Mucosa of stomach (tissue), 1 donor: ENCODE measurements around the gene SMARCB1.

ENCODE experiments used
- H3K27me3 ChIP-seq: one replicate; pipeline ENCODE4 v1.7.0; 2013; ENCODE audit warnings: mild to moderate bottlenecking, low read length; ENCODE audit not compliant: control insufficient read depth, insufficient read depth
- H3K36me3 ChIP-seq: one replicate; pipeline ENCODE4 v1.7.0; 2013; ENCODE audit warnings: low read length; ENCODE audit not compliant: control insufficient read depth, insufficient read depth
- H3K4me1 ChIP-seq: one replicate; pipeline ENCODE4 v1.7.0; 2013; ENCODE audit warnings: mild to moderate bottlenecking, low read length; ENCODE audit not compliant: control insufficient read depth, insufficient read depth
- H3K4me3 ChIP-seq: one replicate; pipeline ENCODE4 v1.7.0; 2013; ENCODE audit warnings: low read length
- H3K9ac ChIP-seq: one replicate; pipeline ENCODE4 v1.7.0; 2013; ENCODE audit warnings: mild to moderate bottlenecking, low read length, moderate library complexity
- H3K9me3 ChIP-seq: one replicate; pipeline ENCODE4 v1.7.0; 2013; ENCODE audit warnings: mild to moderate bottlenecking, low read length, moderate library complexity; ENCODE audit not compliant: control insufficient read depth
- donor health status: Pancreatic carcinoma.

Gene SMARCB1

DNA sequence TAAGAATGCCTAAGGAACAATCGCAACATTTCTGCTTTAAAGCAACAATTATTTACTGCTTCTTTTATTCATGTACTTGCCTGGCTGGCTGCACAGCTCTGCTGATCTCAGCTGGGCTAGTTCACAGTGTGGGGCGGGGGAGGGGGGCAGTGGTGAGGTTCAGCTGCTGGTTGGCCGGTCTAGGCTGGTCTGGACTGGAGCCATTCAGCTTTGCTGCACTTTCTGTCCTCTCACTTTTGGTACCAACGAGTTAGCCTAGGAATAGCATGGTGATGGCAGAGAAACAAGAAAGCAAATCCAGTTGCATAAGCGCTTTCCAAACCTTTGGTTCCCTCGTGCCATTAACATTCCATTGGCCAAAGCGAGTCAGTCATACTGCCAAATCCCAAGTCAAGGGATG is 91.5 kb downstream of the SMARCB1 start:
- H3K36me3 ChIP-seq = no peaks in the 10 kb centered on the region
- no peaks in the 10 kb centered on the region for H3K4me1 ChIP-seq
- H3K27me3 ChIP-seq = no peaks in the 10 kb centered on the region

GRCh38 chr22:23882370-23882769 is 95.6 kb downstream of the SMARCB1 start:
- Histone ChIP-seq H3K4me1 (no peaks in the 10 kb centered on the region), H3K9me3 (no peaks in the 10 kb centered on the region), H3K4me3 (no peak overlapping the region), H3K9ac (no peak overlapping the region), H3K36me3 (no peaks in the 10 kb centered on the region), H3K27me3 (no peaks in the 10 kb centered on the region)

More for the DNA sequence above, 91.5 kb downstream of the SMARCB1 start:
- Histone ChIP-seq H3K9ac (no peak overlapping the region), H3K4me3 (no peak overlapping the region), H3K9me3 (no peaks in the 10 kb centered on the region)

GRCh38 chr22:23883658-23884057 is 96.9 kb downstream of the SMARCB1 start:
- H3K36me3 ChIP-seq = no peaks in the 10 kb centered on the region
- H3K27me3 ChIP-seq = no peaks in the 10 kb centered on the region
- H3K4me3 ChIP-seq = no peak overlapping the region
- no peak overlapping the region for H3K9ac ChIP-seq
- no peaks in the 10 kb centered on the region for H3K4me1 ChIP-seq
- H3K9me3 ChIP-seq = no peaks in the 10 kb centered on the region

DNA sequence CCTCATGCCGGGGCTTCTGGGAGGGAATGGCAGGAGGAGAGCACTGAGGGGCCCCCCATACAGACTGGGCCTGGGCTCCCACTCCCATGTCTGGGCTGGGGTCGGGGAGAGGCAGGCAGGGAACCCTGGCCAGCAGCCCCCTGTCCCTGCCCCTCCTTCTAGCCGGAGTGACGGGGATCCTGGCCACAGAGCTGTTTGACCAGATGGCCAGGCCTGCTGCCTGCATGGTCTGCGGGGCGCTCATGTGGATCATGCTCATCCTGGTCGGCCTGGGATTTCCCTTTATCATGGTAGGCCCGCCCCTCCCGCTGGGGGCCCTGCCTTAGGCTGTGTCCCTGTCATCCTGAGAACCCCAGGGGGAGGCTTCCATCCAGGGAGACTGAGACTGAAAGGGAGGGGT is 97.4 kb downstream of the SMARCB1 start:
- H3K36me3 ChIP-seq = no peaks in the 10 kb centered on the region
- no peak overlapping the region for H3K9ac ChIP-seq
- no peaks in the 10 kb centered on the region for H3K9me3 ChIP-seq
- H3K4me1 ChIP-seq = no peaks in the 10 kb centered on the region
- H3K27me3 ChIP-seq = no peaks in the 10 kb centered on the region
- H3K4me3 ChIP-seq = no peak overlapping the region
